ENCODE data around the gene HMGCR. TPM values are rescaled to one million over a fixed set of nuclear protein-coding genes. Genes with fewer than 3 reads are reported as not detected.
A peak's percentile ranks its signal among the peaks of the same experiment; 100 is the strongest.

Gene HMGCR
- total and polyA plus RNA-seq, 9 of the 15 experiments (the other 6 are each of a cell fraction or from before 2014, with no cell fraction given): 29.5 to 155 (median 61.5) TPM

- TF ChIP-seq CGGBP1 (CRISPR knock-in tag; IDR thresholded peaks at IDR 0.05) (no peak), CREM (IDR thresholded peaks at IDR 0.05; ENCODE audit: low read depth) (peak; percentile 9; the same call in 1 of the 2 replicates), TCF7 (IDR thresholded peaks at IDR 0.05; ENCODE audit: borderline replicate concordance) (no peak), HDAC3 (IDR thresholded peaks at IDR 0.05; ENCODE audit: borderline replicate concordance, partially characterized antibody) (no peak), ZKSCAN1 (IDR thresholded peaks at IDR 0.05; ENCODE audit: low read depth, low read length) (no peak), SAP30 (IDR thresholded peaks at IDR 0.05; ENCODE audit: borderline replicate concordance, insufficient read depth, low read depth, low read length, poor library complexity, severe bottlenecking) (peak; percentile 81), SNRNP70 (optimal IDR thresholded peaks at IDR 0.05; ENCODE audit: low read depth, low read length) (no peak), HDAC1 (IDR thresholded peaks at IDR 0.05) (0 out of 4 replicates have a peak, but pooled peaks of 1 of the 2 experiments have one; percentile 17), MCM7 (IDR thresholded peaks at IDR 0.05) (no peak), RBBP5 (IDR thresholded peaks at IDR 0.05; ENCODE audit: borderline replicate concordance, insufficient read depth, low read length, poor library complexity, severe bottlenecking) (peak; percentile 76), JUND (IDR thresholded peaks at IDR 0.05; ENCODE audit: borderline replicate concordance, low read depth, low read length) (no peak), JUND (tag; IDR thresholded peaks at IDR 0.05; ENCODE audit: borderline replicate concordance, low read depth, low read length) (no peak)
- TF ChIP-seq, protein P1, sequence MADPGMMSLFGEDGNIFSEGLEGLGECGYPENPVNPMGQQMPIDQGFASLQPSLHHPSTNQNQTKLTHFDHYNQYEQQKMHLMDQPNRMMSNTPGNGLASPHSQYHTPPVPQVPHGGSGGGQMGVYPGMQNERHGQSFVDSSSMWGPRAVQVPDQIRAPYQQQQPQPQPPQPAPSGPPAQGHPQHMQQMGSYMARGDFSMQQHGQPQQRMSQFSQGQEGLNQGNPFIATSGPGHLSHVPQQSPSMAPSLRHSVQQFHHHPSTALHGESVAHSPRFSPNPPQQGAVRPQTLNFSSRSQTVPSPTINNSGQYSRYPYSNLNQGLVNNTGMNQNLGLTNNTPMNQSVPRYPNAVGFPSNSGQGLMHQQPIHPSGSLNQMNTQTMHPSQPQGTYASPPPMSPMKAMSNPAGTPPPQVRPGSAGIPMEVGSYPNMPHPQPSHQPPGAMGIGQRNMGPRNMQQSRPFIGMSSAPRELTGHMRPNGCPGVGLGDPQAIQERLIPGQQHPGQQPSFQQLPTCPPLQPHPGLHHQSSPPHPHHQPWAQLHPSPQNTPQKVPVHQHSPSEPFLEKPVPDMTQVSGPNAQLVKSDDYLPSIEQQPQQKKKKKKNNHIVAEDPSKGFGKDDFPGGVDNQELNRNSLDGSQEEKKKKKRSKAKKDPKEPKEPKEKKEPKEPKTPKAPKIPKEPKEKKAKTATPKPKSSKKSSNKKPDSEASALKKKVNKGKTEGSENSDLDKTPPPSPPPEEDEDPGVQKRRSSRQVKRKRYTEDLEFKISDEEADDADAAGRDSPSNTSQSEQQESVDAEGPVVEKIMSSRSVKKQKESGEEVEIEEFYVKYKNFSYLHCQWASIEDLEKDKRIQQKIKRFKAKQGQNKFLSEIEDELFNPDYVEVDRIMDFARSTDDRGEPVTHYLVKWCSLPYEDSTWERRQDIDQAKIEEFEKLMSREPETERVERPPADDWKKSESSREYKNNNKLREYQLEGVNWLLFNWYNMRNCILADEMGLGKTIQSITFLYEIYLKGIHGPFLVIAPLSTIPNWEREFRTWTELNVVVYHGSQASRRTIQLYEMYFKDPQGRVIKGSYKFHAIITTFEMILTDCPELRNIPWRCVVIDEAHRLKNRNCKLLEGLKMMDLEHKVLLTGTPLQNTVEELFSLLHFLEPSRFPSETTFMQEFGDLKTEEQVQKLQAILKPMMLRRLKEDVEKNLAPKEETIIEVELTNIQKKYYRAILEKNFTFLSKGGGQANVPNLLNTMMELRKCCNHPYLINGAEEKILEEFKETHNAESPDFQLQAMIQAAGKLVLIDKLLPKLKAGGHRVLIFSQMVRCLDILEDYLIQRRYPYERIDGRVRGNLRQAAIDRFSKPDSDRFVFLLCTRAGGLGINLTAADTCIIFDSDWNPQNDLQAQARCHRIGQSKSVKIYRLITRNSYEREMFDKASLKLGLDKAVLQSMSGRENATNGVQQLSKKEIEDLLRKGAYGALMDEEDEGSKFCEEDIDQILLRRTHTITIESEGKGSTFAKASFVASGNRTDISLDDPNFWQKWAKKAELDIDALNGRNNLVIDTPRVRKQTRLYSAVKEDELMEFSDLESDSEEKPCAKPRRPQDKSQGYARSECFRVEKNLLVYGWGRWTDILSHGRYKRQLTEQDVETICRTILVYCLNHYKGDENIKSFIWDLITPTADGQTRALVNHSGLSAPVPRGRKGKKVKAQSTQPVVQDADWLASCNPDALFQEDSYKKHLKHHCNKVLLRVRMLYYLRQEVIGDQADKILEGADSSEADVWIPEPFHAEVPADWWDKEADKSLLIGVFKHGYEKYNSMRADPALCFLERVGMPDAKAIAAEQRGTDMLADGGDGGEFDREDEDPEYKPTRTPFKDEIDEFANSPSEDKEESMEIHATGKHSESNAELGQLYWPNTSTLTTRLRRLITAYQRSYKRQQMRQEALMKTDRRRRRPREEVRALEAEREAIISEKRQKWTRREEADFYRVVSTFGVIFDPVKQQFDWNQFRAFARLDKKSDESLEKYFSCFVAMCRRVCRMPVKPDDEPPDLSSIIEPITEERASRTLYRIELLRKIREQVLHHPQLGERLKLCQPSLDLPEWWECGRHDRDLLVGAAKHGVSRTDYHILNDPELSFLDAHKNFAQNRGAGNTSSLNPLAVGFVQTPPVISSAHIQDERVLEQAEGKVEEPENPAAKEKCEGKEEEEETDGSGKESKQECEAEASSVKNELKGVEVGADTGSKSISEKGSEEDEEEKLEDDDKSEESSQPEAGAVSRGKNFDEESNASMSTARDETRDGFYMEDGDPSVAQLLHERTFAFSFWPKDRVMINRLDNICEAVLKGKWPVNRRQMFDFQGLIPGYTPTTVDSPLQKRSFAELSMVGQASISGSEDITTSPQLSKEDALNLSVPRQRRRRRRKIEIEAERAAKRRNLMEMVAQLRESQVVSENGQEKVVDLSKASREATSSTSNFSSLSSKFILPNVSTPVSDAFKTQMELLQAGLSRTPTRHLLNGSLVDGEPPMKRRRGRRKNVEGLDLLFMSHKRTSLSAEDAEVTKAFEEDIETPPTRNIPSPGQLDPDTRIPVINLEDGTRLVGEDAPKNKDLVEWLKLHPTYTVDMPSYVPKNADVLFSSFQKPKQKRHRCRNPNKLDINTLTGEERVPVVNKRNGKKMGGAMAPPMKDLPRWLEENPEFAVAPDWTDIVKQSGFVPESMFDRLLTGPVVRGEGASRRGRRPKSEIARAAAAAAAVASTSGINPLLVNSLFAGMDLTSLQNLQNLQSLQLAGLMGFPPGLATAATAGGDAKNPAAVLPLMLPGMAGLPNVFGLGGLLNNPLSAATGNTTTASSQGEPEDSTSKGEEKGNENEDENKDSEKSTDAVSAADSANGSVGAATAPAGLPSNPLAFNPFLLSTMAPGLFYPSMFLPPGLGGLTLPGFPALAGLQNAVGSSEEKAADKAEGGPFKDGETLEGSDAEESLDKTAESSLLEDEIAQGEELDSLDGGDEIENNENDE (IDR thresholded peaks at IDR 0.05; ENCODE audit: low read depth, low read length): no peak
Observed at GRCh38 chr5:75337366-75338021, 474 bp downstream of the HMGCR start (continued).

All from K562 (cell line).